Stimulated activated naive B cell treated with anti-CD40 and anti-IgM and Interleukin-4, amounts not matched to agents 10 μg/mL and 1 μg/mL and 100 μg/mL, for 72 hours (primary cell): ENCODE measurements around the gene CEP83.

Experiments
- ATAC-seq, 2 donors: fragments of 150-1000 bp; cut with Tn5 transposase; replicated peaks; 2 replicates each; pipeline ENCODE4 v1.10.0; 2021; ENCODE audit warnings: moderate library complexity in 1 of 2
- DNase-seq: peaks from one replicate; pipeline ENCODE4 v3.0.0; 2021
- H3K27ac Mint-ChIP-seq: one replicate; pipeline ENCODE4 v1.8.0; 2022; ENCODE audit warnings: mild to moderate bottlenecking, mixed read lengths
- H3K27me3 Mint-ChIP-seq, 2 donors: one replicate each; pipeline ENCODE4 v1.8.0; 2022; ENCODE audit warnings: mixed read lengths in 2 of 2
- H3K36me3 Mint-ChIP-seq, 2 donors: one replicate each; pipeline ENCODE4 v1.8.0; 2022; ENCODE audit warnings: mixed read lengths in 2 of 2, mild to moderate bottlenecking in 1 of 2
- H3K4me1 Mint-ChIP-seq, 2 donors: one replicate each; pipeline ENCODE4 v1.8.0; 2022; ENCODE audit warnings: mixed read lengths in 2 of 2, mild to moderate bottlenecking in 1 of 2
- H3K4me3 Mint-ChIP-seq, 2 donors: one replicate each; pipeline ENCODE4 v1.8.0; 2022; ENCODE audit warnings: mild to moderate bottlenecking in 2 of 2, mixed read lengths in 2 of 2, moderate library complexity in 1 of 2
- H3K9me3 Mint-ChIP-seq, 2 donors: one replicate each; pipeline ENCODE4 v1.8.0; 2022; ENCODE audit warnings: mixed read lengths in 2 of 2, mild to moderate bottlenecking in 1 of 2

CEP83 gene

GRCh38 chr12:94380507-94380906, 79.2 kb downstream of the CEP83 start:
- H3K9me3 Mint-ChIP-seq: peaks cover 11 to 13% of the 10 kb centered on the region in 2 donors
- H3K36me3 Mint-ChIP-seq: peaks cover 37 to 73% of the 10 kb centered on the region in 2 donors
- H3K4me3 Mint-ChIP-seq: no peak overlapping the region
- peaks cover 20 to 27% of the 10 kb centered on the region in 2 donors for H3K4me1 Mint-ChIP-seq
- DNase-seq (no peak), ATAC-seq (peak; percentile 51 to 54)
- peak overlapping the region; percentile 33 for H3K27ac Mint-ChIP-seq
- H3K27me3 Mint-ChIP-seq: no peaks in the 10 kb centered on the region

DNA sequence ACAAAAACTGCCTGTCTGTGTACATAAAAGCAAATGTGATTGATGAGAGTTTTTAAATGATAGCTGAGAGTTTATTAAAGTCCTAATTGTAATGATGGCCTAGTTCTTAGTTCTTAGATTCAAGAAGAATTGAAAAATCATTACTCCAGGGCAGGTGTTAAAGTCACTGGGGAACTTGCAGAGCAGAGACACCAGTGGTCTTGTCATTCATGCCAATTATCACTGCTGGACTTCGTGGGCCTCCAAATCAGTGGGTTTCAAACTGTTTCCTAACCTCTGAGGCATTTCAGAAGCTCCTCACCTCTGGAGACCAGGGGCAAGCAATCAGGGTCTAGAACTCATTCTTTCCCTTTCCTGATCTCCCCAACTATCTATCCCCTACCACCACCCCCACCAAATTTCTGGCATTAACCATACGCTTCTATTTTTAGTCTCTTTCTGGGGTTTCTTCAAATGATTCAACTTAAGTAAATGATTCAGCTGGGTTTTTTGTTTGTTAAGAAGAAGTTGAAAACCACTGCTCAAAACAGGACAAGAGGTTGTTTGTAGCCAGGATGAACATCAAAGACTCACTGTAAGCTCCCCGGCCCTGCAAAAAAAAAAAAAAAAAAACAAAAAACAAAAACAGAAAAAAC, 80.1 kb downstream of the CEP83 start:
- H3K9me3 Mint-ChIP-seq: peaks cover 7 to 9% of the 10 kb centered on the region in 2 donors
- H3K36me3 Mint-ChIP-seq: peaks cover 36 to 71% of the 10 kb centered on the region in 2 donors
- H3K4me3 Mint-ChIP-seq: peak overlapping the region in 1 of 2 donors; percentile 49
- ATAC-seq: peak; percentile 80 to 85
- H3K4me1 Mint-ChIP-seq: peaks cover 23 to 34% of the 10 kb centered on the region in 2 donors
- no peak for DNase-seq
- H3K27me3 Mint-ChIP-seq: no peaks in the 10 kb centered on the region
- H3K27ac Mint-ChIP-seq: peak overlapping the region; percentile 90

DNA sequence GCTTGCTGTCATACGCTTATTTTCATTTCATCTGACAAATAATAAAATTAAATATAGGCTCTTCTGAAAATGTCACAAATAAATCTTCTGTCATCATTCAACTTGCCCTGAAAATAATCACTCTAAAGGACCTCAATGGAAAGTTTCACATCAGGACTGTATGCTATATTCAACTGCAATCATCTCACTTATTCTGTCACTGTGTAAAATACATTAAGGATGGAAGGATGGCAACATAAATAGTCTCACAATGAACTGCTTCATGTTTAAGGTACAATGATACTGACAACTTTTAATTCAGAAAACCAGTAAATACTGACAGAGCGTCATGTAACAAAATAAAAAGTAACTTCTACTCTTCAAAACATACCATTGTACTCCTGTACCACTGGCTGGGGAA, 82.1 kb downstream of the CEP83 start:
- Mint-ChIP-seq H3K27me3 (no peaks in the 10 kb centered on the region), H3K4me3 (no peak overlapping the region), H3K9me3 (peaks cover 0 to 2% of the 10 kb centered on the region in 2 donors), H3K27ac (no peak overlapping the region), H3K4me1 (peaks cover 24 to 40% of the 10 kb centered on the region in 2 donors), H3K36me3 (peaks cover 25 to 52% of the 10 kb centered on the region in 2 donors)
- no peak for ATAC-seq
- no peak for DNase-seq

DNA sequence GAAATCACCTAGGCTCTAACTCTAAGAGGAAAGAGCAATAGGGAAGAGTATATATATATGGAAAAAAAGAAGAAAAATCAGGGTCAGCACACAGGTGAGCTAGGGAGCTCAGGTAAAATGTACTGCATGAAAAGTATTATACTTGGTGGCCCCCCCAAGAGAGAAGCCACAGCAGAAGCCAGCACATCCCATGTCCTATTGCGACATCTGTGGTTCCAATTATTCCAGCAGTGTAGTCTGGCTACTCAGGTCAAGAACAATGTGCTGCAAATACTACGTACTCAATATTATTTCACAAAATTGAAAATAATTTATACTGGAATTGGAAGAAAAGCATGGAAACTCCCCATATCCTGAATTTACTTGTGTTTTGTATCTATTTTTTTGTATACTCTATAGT, 85.5 kb downstream of the CEP83 start:
- Mint-ChIP-seq H3K4me3 (no peak overlapping the region), H3K27me3 (no peaks in the 10 kb centered on the region), H3K4me1 (peaks cover 6 to 13% of the 10 kb centered on the region in 2 donors), H3K9me3 (peaks cover 0 to 2% of the 10 kb centered on the region in 2 donors), H3K27ac (no peak overlapping the region), H3K36me3 (peaks cover 29 to 39% of the 10 kb centered on the region in 2 donors)
- ATAC-seq (no peak), DNase-seq (no peak)

DNA sequence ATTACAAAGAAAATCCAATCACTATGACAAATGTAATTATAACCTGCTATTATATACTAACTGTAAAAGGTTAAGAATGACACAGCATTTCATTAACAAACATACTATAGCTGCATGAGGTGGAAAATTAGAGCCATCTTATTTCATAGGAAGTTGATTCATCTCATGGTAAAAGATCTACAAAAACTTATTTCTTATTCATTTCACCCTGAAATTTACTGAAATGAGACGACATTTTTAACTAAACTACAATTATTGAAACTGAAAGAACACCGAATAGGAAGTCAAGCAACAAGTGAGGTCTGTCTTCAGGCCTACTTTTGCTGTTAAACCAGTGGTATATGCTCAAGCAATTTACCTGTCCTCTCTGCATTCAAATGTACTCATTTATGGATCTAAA, 87.2 kb downstream of the CEP83 start:
- peaks cover 6 to 18% of the 10 kb centered on the region in 2 donors for H3K4me1 Mint-ChIP-seq
- H3K9me3 Mint-ChIP-seq: peaks cover 0 to 2% of the 10 kb centered on the region in 2 donors
- DNase-seq (no peak), ATAC-seq (peak; percentile 96 to 97)
- H3K27me3 Mint-ChIP-seq: no peaks in the 10 kb centered on the region
- H3K4me3 Mint-ChIP-seq: no peak overlapping the region
- H3K36me3 Mint-ChIP-seq: peaks cover 25 to 38% of the 10 kb centered on the region in 2 donors
- H3K27ac Mint-ChIP-seq: peak overlapping the region; percentile 78

GRCh38 chr12:94362653-94363052, 97.0 kb downstream of the CEP83 start:
- H3K36me3 Mint-ChIP-seq: peaks cover 55 to 67% of the 10 kb centered on the region in 2 donors
- H3K4me3 Mint-ChIP-seq: no peak overlapping the region
- H3K27me3 Mint-ChIP-seq: no peaks in the 10 kb centered on the region
- H3K4me1 Mint-ChIP-seq: no peaks in the 10 kb centered on the region
- DNase-seq: no peak
- ATAC-seq: no peak
- H3K27ac Mint-ChIP-seq: no peak overlapping the region
- peaks cover 16 to 26% of the 10 kb centered on the region in 2 donors for H3K9me3 Mint-ChIP-seq

GRCh38 chr12:94359761-94360160, 99.9 kb downstream of the CEP83 start:
- H3K27ac Mint-ChIP-seq: no peak overlapping the region
- H3K36me3 Mint-ChIP-seq: peaks cover 66 to 83% of the 10 kb centered on the region in 2 donors
- H3K4me1 Mint-ChIP-seq: no peaks in the 10 kb centered on the region
- H3K27me3 Mint-ChIP-seq: no peaks in the 10 kb centered on the region
- no peak overlapping the region for H3K4me3 Mint-ChIP-seq
- ATAC-seq: no peak
- peaks cover 21 to 29% of the 10 kb centered on the region in 2 donors for H3K9me3 Mint-ChIP-seq
- DNase-seq: no peak

DNA sequence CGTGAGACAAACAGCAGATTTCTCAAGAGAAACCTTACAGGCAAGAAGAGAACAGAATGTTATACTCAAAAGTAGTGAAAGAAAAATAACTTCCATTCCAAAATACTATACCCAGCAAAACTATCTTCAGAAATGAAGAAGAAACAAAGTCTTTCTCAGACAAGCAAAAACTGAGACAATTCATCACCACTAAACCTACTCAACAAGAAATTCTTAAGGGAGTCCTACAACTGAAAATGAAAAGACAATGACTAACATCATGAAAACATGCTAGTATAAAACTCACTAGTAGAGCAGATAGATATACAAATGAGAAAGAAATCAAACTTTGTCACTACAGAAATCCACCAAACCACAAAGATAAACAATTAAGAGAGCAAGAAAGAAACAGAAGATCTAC, 106.5 kb downstream of the CEP83 start:
- no peaks in the 10 kb centered on the region for H3K4me1 Mint-ChIP-seq
- no peak for ATAC-seq
- peaks cover 30 to 35% of the 10 kb centered on the region in 2 donors for H3K9me3 Mint-ChIP-seq
- H3K36me3 Mint-ChIP-seq: peaks cover 81 to 96% of the 10 kb centered on the region in 2 donors
- H3K27ac Mint-ChIP-seq: no peak overlapping the region
- no peak overlapping the region for H3K4me3 Mint-ChIP-seq
- no peak for DNase-seq
- H3K27me3 Mint-ChIP-seq: no peaks in the 10 kb centered on the region

- no peak for DNase-seq
- no peak for ATAC-seq
- Mint-ChIP-seq H3K9me3 (peaks cover 0 to 2% of the 10 kb centered on the region in 2 donors), H3K36me3 (peaks cover 37 to 56% of the 10 kb centered on the region in 2 donors), H3K27ac (no peak overlapping the region), H3K27me3 (no peaks in the 10 kb centered on the region), H3K4me1 (peaks cover 0 to 6% of the 10 kb centered on the region in 2 donors), H3K4me3 (no peak overlapping the region)
Measured at GRCh38 chr12:94340573-94340972, 119.1 kb downstream of the CEP83 start.

GRCh38 chr12:94338006-94338794, 121.5 kb downstream of the CEP83 start:
- H3K9me3 Mint-ChIP-seq: no peaks in the 10 kb centered on the region
- H3K27ac Mint-ChIP-seq: no peak overlapping the region

GRCh38 chr12:94336211-94336925, 123.3 kb downstream of the CEP83 start:
- H3K4me3 Mint-ChIP-seq: no peak overlapping the region
- H3K9me3 Mint-ChIP-seq: no peaks in the 10 kb centered on the region
- no peaks in the 10 kb centered on the region for H3K27me3 Mint-ChIP-seq
- peaks cover 2 to 14% of the 10 kb centered on the region in 2 donors for H3K4me1 Mint-ChIP-seq
- H3K36me3 Mint-ChIP-seq: peaks cover 44 to 59% of the 10 kb centered on the region in 2 donors
- DNase-seq (no peak), ATAC-seq (no peak)
- no peak overlapping the region for H3K27ac Mint-ChIP-seq

More at GRCh38 chr12:94338006-94338794, 121.5 kb downstream of the CEP83 start:
- no peak overlapping the region for H3K4me3 Mint-ChIP-seq
- H3K27me3 Mint-ChIP-seq: no peaks in the 10 kb centered on the region
- peaks cover 2 to 20% of the 10 kb centered on the region in 2 donors for H3K4me1 Mint-ChIP-seq
- peaks cover 43 to 56% of the 10 kb centered on the region in 2 donors for H3K36me3 Mint-ChIP-seq
- ATAC-seq (no peak), DNase-seq (no peak)

GRCh38 chr12:94333396-94333795, 126.3 kb downstream of the CEP83 start:
- H3K36me3 Mint-ChIP-seq: peaks cover 48 to 59% of the 10 kb centered on the region in 2 donors
- H3K4me3 Mint-ChIP-seq: no peak overlapping the region
- no peaks in the 10 kb centered on the region for H3K27me3 Mint-ChIP-seq
- H3K9me3 Mint-ChIP-seq: no peaks in the 10 kb centered on the region
- no peak for ATAC-seq
- H3K4me1 Mint-ChIP-seq: peaks cover 2 to 14% of the 10 kb centered on the region in 2 donors
- H3K27ac Mint-ChIP-seq: no peak overlapping the region
- DNase-seq: no peak

DNA sequence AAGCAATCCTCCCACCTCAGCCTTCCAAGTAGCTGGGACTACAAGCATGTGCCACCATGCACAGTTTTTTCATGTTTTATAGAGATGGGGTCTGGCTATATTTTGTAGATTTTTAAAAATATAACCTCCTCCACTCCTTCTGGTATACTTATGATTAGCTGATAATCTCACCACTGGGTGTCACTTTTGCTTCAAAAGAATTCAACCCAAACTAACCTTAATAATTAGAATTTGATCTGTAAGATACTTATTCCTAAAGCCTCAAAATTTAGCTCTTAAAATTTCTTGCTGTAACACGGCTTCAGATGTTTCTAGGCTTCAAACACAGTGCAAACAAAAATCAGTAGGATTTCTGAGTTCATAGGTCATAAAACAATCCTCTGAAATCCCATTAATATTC, 130.3 kb downstream of the CEP83 start:
- H3K27ac Mint-ChIP-seq: no peak overlapping the region
- H3K36me3 Mint-ChIP-seq: peaks cover 62 to 65% of the 10 kb centered on the region in 2 donors
- H3K4me3 Mint-ChIP-seq: no peak overlapping the region
- no peaks in the 10 kb centered on the region for H3K27me3 Mint-ChIP-seq
- peaks cover 0 to 2% of the 10 kb centered on the region in 2 donors for H3K9me3 Mint-ChIP-seq
- no peak for ATAC-seq
- DNase-seq: no peak
- H3K4me1 Mint-ChIP-seq: peaks cover 5 to 8% of the 10 kb centered on the region in 2 donors

DNA sequence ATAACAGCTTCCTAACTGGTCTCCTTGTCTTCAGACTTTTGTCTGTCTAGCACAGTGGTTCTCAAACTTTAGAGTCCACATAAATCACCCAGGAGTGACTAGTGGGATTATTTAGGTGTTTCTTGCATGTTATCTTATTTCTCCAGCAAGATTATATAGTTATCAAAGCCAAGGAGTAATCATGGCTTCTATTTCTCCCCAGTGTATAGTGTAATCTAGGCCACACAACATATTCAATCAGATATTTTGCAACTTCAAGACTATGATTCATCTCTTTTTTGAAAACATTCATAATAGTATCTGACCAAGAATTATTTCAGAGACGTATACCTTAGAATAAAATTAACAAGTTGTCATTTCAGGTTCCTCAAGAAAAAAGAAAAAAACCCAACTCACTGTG, 131.9 kb downstream of the CEP83 start:
- Mint-ChIP-seq H3K9me3 (peaks cover 0 to 5% of the 10 kb centered on the region in 2 donors), H3K36me3 (peaks cover 62 to 65% of the 10 kb centered on the region in 2 donors), H3K27ac (no peak overlapping the region), H3K27me3 (no peaks in the 10 kb centered on the region), H3K4me3 (no peak overlapping the region), H3K4me1 (peaks cover 0 to 3% of the 10 kb centered on the region in 2 donors)
- ATAC-seq (no peak), DNase-seq (no peak)
